H1 (cell line): ENCODE results near the gene APH1B. TPM values are rescaled to one million over a fixed set of nuclear protein-coding genes. Genes with fewer than 3 reads are reported as not detected.
"Not testable (repeated sequence)": the region's sequence is repeated elsewhere in the genome, so short reads cannot be mapped to it uniquely, and the experiment has no call there.

Experiments used
- CTCF ChIA-PET: fragments of 300-600 bp; sonication (Branson Sonifier 250); formaldehyde crosslinking; loops from one replicate; lab custom pipeline; 2021; ENCODE audit not compliant: partially characterized antibody; lab: Charles Lee
- POLR2A ChIA-PET: fragments of 300-600 bp; sonication (Branson Sonifier 250); formaldehyde crosslinking; loops from one replicate; lab custom pipeline; 2021; ENCODE audit warnings: inconsistent platforms; ENCODE audit not compliant: partially characterized antibody; lab: Charles Lee
- DNase-seq, 2 experiments: peaks; one replicate each; pipeline versions ENCODE4 v3.0.0 to v3.0.0-alpha.2; 2010 to 2022; ENCODE audit warnings: low spot score in 2 of 2, low read depth in 1 of 2, mixed read lengths in 1 of 2
- FAIRE-seq: peaks from 2 replicates; lab custom pipeline; 2011; peaks lifted over from hg19 to GRCh38; lab: Jason Lieb, UNC
- H2AFZ ChIP-seq: 2 replicates; pipeline ENCODE4 v1.8.1; 2012; ENCODE audit warnings: low read length, inconsistent platforms
- H2AK5ac ChIP-seq: 2 replicates; pipeline ENCODE4 v1.6.1; 2013; ENCODE audit warnings: low read depth, low read length
- H2BK120ac ChIP-seq: replicated peaks from 2 replicates; pipeline ENCODE3; 2013; ENCODE audit warnings: low read depth, low read length, inconsistent platforms
- H2BK12ac ChIP-seq: 2 replicates; pipeline ENCODE4 v1.6.1; 2013; ENCODE audit warnings: low read depth, low read length
- H2BK15ac ChIP-seq: 2 replicates; pipeline ENCODE4 v1.6.1; 2013; ENCODE audit warnings: low read length
- H2BK20ac ChIP-seq: 2 replicates; pipeline ENCODE4 v1.6.1; 2013; ENCODE audit warnings: low read length
- H2BK5ac ChIP-seq: 2 replicates; pipeline ENCODE4 v1.6.1; 2013; ENCODE audit warnings: low read depth, low read length
- H3K14ac ChIP-seq: 2 replicates; pipeline ENCODE4 v1.6.1; 2013; ENCODE audit warnings: inconsistent platforms; ENCODE audit not compliant: insufficient read length
- H3K18ac ChIP-seq: 2 replicates; pipeline ENCODE4 v1.6.1; 2013; ENCODE audit warnings: low read length; ENCODE audit errors: extremely low read depth
- H3K23ac ChIP-seq: 2 replicates; pipeline ENCODE4 v1.6.1; 2013; ENCODE audit warnings: inconsistent platforms; ENCODE audit not compliant: insufficient read length
- H3K23me2 ChIP-seq: 2 replicates; pipeline ENCODE4 v1.6.1; 2013; ENCODE audit warnings: low read depth, low read length
- H3K27ac ChIP-seq: 2 replicates; pipeline ENCODE4 v1.6.1; 2011; ENCODE audit warnings: low read depth, low read length, inconsistent platforms
- H3K27me3 ChIP-seq, 4 experiments: replicated peaks in 1 of 4; 1 replicate in 1 of 4; 2 replicates in 3 of 4; pipeline versions ENCODE4 v1.6.1 to v1.8.1; 2011 to 2013; ENCODE audit warnings: low read length in 3 of 4, mild to moderate bottlenecking in 3 of 4, inconsistent platforms in 2 of 4, mixed read lengths in 2 of 4, moderate library complexity in 1 of 4; ENCODE audit not compliant: control insufficient read depth in 3 of 4, insufficient read depth in 3 of 4; ENCODE audit errors: extremely low read depth in 1 of 4
- H3K36me3 ChIP-seq, 4 experiments: 2 replicates each; pipeline versions ENCODE4 v1.6.1 to v1.8.1; 2011 to 2013; ENCODE audit warnings: mild to moderate bottlenecking in 4 of 4, low read length in 3 of 4, moderate library complexity in 2 of 4, control low read depth in 1 of 4, inconsistent platforms in 1 of 4; ENCODE audit not compliant: insufficient read depth in 4 of 4, control insufficient read depth in 2 of 4
- H3K4ac ChIP-seq: replicated peaks from 2 replicates; pipeline ENCODE3; 2013; ENCODE audit warnings: low read length, low read depth, mixed read lengths, inconsistent platforms; ENCODE audit not compliant: insufficient read length
- H3K4me1 ChIP-seq, 4 experiments: replicated peaks in 1 of 4; 1 replicate in 1 of 4; 2 replicates in 3 of 4; pipeline versions ENCODE4 v1.6.1 to v1.8.1; 2011 to 2013; ENCODE audit warnings: low read length in 3 of 4, inconsistent platforms in 2 of 4, mixed read lengths in 1 of 4; ENCODE audit not compliant: insufficient read depth in 4 of 4, control insufficient read depth in 3 of 4
- H3K4me2 ChIP-seq, 2 experiments: 2 replicates each; pipeline versions ENCODE4 v1.6.1 to v1.8.1; 2011 to 2013; ENCODE audit warnings: low read depth in 2 of 2, low read length in 2 of 2, control low read depth in 1 of 2, inconsistent platforms in 1 of 2, mild to moderate bottlenecking in 1 of 2; ENCODE audit not compliant: insufficient read depth in 1 of 2
- H3K4me3 ChIP-seq, 4 experiments: fragments of 200-600, 300-600 bp in 1 of 4; sonication (generic), shearing (Covaris generic), sonication (Bioruptor Twin) in 1 of 4; 2 replicates each; pipeline versions ENCODE4 v1.5.1 to v1.8.1; 2011 to 2016; ENCODE audit warnings: low read length in 4 of 4, low read depth in 3 of 4, control low read depth in 2 of 4, inconsistent platforms in 2 of 4, mild to moderate bottlenecking in 2 of 4, mixed read lengths in 1 of 4, moderate library complexity in 1 of 4; ENCODE audit not compliant: insufficient read depth in 2 of 4; ENCODE audit errors: extremely low read depth in 1 of 4
- H3K56ac ChIP-seq: replicated peaks from 2 replicates; pipeline ENCODE3; 2013; ENCODE audit warnings: low read depth, mild to moderate bottlenecking, mixed read lengths, low read length, inconsistent platforms; ENCODE audit not compliant: insufficient read length
- H3K79me1 ChIP-seq: 2 replicates; pipeline ENCODE4 v1.6.1; 2013; ENCODE audit warnings: low read depth, low read length, control low read depth
- H3K79me2 ChIP-seq, 2 experiments: 2 replicates each; pipeline versions ENCODE4 v1.6.1 to v1.8.1; 2012 to 2013; ENCODE audit warnings: low read length in 2 of 2, mild to moderate bottlenecking in 2 of 2, inconsistent platforms in 1 of 2; ENCODE audit not compliant: insufficient read depth in 2 of 2, control insufficient read depth in 1 of 2
- H3K9ac ChIP-seq, 4 experiments: replicated peaks in 1 of 4; 1 replicate in 1 of 4; 2 replicates in 3 of 4; pipeline versions ENCODE4 v1.6.1 to v1.8.1; 2011 to 2013; ENCODE audit warnings: low read depth in 3 of 4, low read length in 3 of 4, control low read depth in 2 of 4, mild to moderate bottlenecking in 2 of 4, moderate library complexity in 2 of 4, inconsistent platforms in 1 of 4; ENCODE audit errors: extremely low read depth in 1 of 4
- H3K9me3 ChIP-seq, 2 experiments: 2 replicates each; pipeline versions ENCODE4 v1.6.1 to v1.8.1; 2012 to 2013; ENCODE audit warnings: mild to moderate bottlenecking in 2 of 2, moderate library complexity in 2 of 2, control low read depth in 1 of 2, inconsistent platforms in 1 of 2, low read depth in 1 of 2, low read length in 1 of 2, mixed read lengths in 1 of 2; ENCODE audit not compliant: insufficient read depth in 2 of 2
- H4K20me1 ChIP-seq, 2 experiments: replicated peaks in 1 of 2; 2 replicates each; pipeline versions ENCODE3 to v1.8.1; 2011 to 2013; ENCODE audit warnings: inconsistent platforms in 2 of 2, low read length in 2 of 2, mild to moderate bottlenecking in 1 of 2; ENCODE audit not compliant: insufficient read depth in 2 of 2, control insufficient read depth in 1 of 2
- H4K5ac ChIP-seq: 2 replicates; pipeline ENCODE4 v1.6.1; 2013; ENCODE audit warnings: low read length, low read depth, mixed read lengths, inconsistent platforms; ENCODE audit not compliant: insufficient read length
- H4K8ac ChIP-seq: 2 replicates; pipeline ENCODE4 v1.8.0; 2013; ENCODE audit warnings: mild to moderate bottlenecking, moderate library complexity, low read length, inconsistent platforms; ENCODE audit not compliant: insufficient read depth; ENCODE audit errors: extremely low read depth
- H4K91ac ChIP-seq: replicated peaks from 2 replicates; pipeline ENCODE3; 2013; ENCODE audit warnings: low read length, mixed read lengths, inconsistent platforms; ENCODE audit not compliant: insufficient read length
- WGBS, 2 experiments: shearing (Covaris generic) in 1 of 2; methylation state at CpG; one replicate each; pipeline versions ENCODE4 v1.1.6 to v1.1.7; 2013 to 2015; ENCODE audit warnings: low lambda C conversion rate in 2 of 2, mixed read lengths in 2 of 2, inconsistent platforms in 1 of 2, low coverage in 1 of 2, missing lambda C conversion rate in 1 of 2; ENCODE audit not compliant: insufficient replicate concordance in 2 of 2, insufficient coverage in 1 of 2, insufficient read length in 1 of 2; ENCODE audit errors: extremely low coverage in 1 of 2, missing lambda C conversion rate in 1 of 2; 5-methylcytosine and 5-hydroxymethylcytosine counted together
- polyA plus RNA-seq, 7 experiments: library from polyadenylated mRNA; depleted of rRNA in 3 of 7; stranded (reverse) in 5 of 7; unstranded in 2 of 7; fragments of >200 nt in 5 of 7; fragments of 200-250 nt in 2 of 7; gene quantifications; 1 replicate in 5 of 7; 2 replicates in 1 of 7; 4 replicates in 1 of 7; pipeline versions ENCODE4 v1.2.1 to v1.2.3, GENCODE V29; 2011 to 2013; ENCODE audit warnings: missing spikeins in 2 of 7, mixed read lengths in 2 of 7
- total RNA-seq: library from RNA; stranded (reverse); fragmentation: NEBNext Ultra II Directional; extraction: Animal tissue kit (Norgen Biotek cat#: 25700); gene quantifications from 2 replicates; pipeline ENCODE4 v1.2.1, GENCODE V29; 2021

Gene APH1B
- total and polyA plus RNA-seq, 2 of the 8 experiments (the other 6 are each of a cell fraction or from before 2014, with no cell fraction given) = 11.5 to 22.9 TPM

DNA sequence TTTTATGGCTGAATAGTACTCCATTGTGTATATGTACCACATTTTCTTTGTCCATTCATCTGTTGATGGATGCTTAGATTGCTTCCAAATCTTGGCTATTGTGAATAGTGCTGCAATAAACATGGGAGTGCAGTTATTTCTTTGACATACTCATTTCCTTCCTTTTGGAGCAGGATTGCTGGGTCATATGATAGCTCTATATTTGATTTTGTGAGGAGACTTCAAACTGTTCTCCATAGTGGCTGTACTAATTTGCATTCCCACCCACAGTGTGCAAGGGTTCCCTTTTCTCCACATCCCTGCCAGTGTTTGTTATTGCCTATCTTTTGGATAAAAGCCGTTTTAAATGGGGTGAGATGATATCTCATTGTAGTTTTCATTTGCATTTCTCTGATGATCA is 40.3 kb upstream of the APH1B start:
- H3K4me2 ChIP-seq, H3K79me1 ChIP-seq, H2BK5ac ChIP-seq, DNase-seq, H3K27me3 ChIP-seq, FAIRE-seq, H3K23ac ChIP-seq, H3K27ac ChIP-seq, H2BK12ac ChIP-seq, H2BK120ac ChIP-seq, H4K20me1 ChIP-seq, H3K23me2 ChIP-seq, H4K5ac ChIP-seq, H3K4me3 ChIP-seq, H2BK20ac ChIP-seq, H3K14ac ChIP-seq, H3K9ac ChIP-seq, H3K18ac ChIP-seq, H3K4ac ChIP-seq, H3K9me3 ChIP-seq, H3K4me1 ChIP-seq, H4K91ac ChIP-seq, H2AFZ ChIP-seq, POLR2A ChIA-PET, H3K56ac ChIP-seq, H2AK5ac ChIP-seq, H2BK15ac ChIP-seq, H3K36me3 ChIP-seq, H4K8ac ChIP-seq: not testable (repeated sequence)
- CTCF ChIA-PET = interaction anchor here (0.8 to 1.1 kb wide), 2 partner anchors 26 to 39 kb away, joined by 3 read pairs; no protein-coding TSS in a partner anchor
- WGBS, 2 experiments = 92% methylated on average over 1 of the region's 1 CpG; no CpG with 5 or more reads in 1 of the 2 experiments
- peaks cover 0 to 19% of the 10 kb centered on the region in 2 experiments; a peak in 2 of 4 replicates for H3K79me2 ChIP-seq
